ENCODE results near the gene TMEM256.

TMEM256 gene

GRCh38 chr17:7363311-7363710 lies 40.6 kb downstream of the TMEM256 start:
- TF ChIP-seq CTCF (IDR thresholded peaks at IDR 0.05; ENCODE audit: insufficient read depth, low read length, poor library complexity, severe bottlenecking) = no peak
- no peak overlapping the region for H3K4me3 ChIP-seq (replicated peaks; ENCODE audit: low read depth, low read length)
- no peaks in the 10 kb centered on the region for H3K36me3 ChIP-seq (ENCODE audit: control insufficient read depth, insufficient read depth, low read length)
- H3K27me3 ChIP-seq (replicated peaks; ENCODE audit: control insufficient read depth, insufficient read depth, low read length) = no peaks in the 10 kb centered on the region
- DNase-seq (ENCODE audit: extremely low read depth, insufficient read length) = no peak

- Histone ChIP-seq H3K4me3 (replicated peaks; ENCODE audit: low read depth, low read length) (no peak overlapping the region), H3K36me3 (ENCODE audit: control insufficient read depth, insufficient read depth, low read length) (no peaks in the 10 kb centered on the region), H3K27me3 (replicated peaks; ENCODE audit: control insufficient read depth, insufficient read depth, low read length) (no peaks in the 10 kb centered on the region)
- DNase-seq (ENCODE audit: extremely low read depth, insufficient read length) = no peak
- no peak for TF ChIP-seq CTCF (IDR thresholded peaks at IDR 0.05; ENCODE audit: insufficient read depth, low read length, poor library complexity, severe bottlenecking)
Measured at GRCh38 chr17:7361906-7362305, 42.0 kb downstream of the TMEM256 start.

- no peak for TF ChIP-seq CTCF (IDR thresholded peaks at IDR 0.05; ENCODE audit: insufficient read depth, low read length, poor library complexity, severe bottlenecking)
- Histone ChIP-seq H3K4me3 (replicated peaks; ENCODE audit: low read depth, low read length) (no peak overlapping the region), H3K27me3 (replicated peaks; ENCODE audit: control insufficient read depth, insufficient read depth, low read length) (no peaks in the 10 kb centered on the region), H3K36me3 (ENCODE audit: control insufficient read depth, insufficient read depth, low read length) (no peaks in the 10 kb centered on the region)
- no peak for DNase-seq (ENCODE audit: extremely low read depth, insufficient read length)
Measured at GRCh38 chr17:7357381-7357780, 46.5 kb downstream of the TMEM256 start.

- TF ChIP-seq CTCF (IDR thresholded peaks at IDR 0.05; ENCODE audit: insufficient read depth, low read length, poor library complexity, severe bottlenecking) = no peak
- H3K4me3 ChIP-seq (replicated peaks; ENCODE audit: low read depth, low read length) = no peak overlapping the region
- no peaks in the 10 kb centered on the region for H3K27me3 ChIP-seq (replicated peaks; ENCODE audit: control insufficient read depth, insufficient read depth, low read length)
- no peaks in the 10 kb centered on the region for H3K36me3 ChIP-seq (ENCODE audit: control insufficient read depth, insufficient read depth, low read length)
- DNase-seq (ENCODE audit: extremely low read depth, insufficient read length) = no peak
Measured at GRCh38 chr17:7356756-7357155, 47.1 kb downstream of the TMEM256 start.

GRCh38 chr17:7356072-7356549 lies 47.8 kb downstream of the TMEM256 start:
- no peaks in the 10 kb centered on the region for H3K36me3 ChIP-seq (ENCODE audit: control insufficient read depth, insufficient read depth, low read length)
- TF ChIP-seq CTCF (IDR thresholded peaks at IDR 0.05; ENCODE audit: insufficient read depth, low read length, poor library complexity, severe bottlenecking) = peak; percentile 97
- H3K27me3 ChIP-seq (replicated peaks; ENCODE audit: control insufficient read depth, insufficient read depth, low read length) = no peaks in the 10 kb centered on the region
- H3K4me3 ChIP-seq (replicated peaks; ENCODE audit: low read depth, low read length) = no peak overlapping the region
- DNase-seq (ENCODE audit: extremely low read depth, insufficient read length) = peak; percentile 82

GRCh38 chr17:7355573-7355972 lies 48.3 kb downstream of the TMEM256 start:
- no peak for DNase-seq (ENCODE audit: extremely low read depth, insufficient read length)
- no peaks in the 10 kb centered on the region for H3K36me3 ChIP-seq (ENCODE audit: control insufficient read depth, insufficient read depth, low read length)
- no peaks in the 10 kb centered on the region for H3K27me3 ChIP-seq (replicated peaks; ENCODE audit: control insufficient read depth, insufficient read depth, low read length)
- no peak overlapping the region for H3K4me3 ChIP-seq (replicated peaks; ENCODE audit: low read depth, low read length)
- no peak for TF ChIP-seq CTCF (IDR thresholded peaks at IDR 0.05; ENCODE audit: insufficient read depth, low read length, poor library complexity, severe bottlenecking)

Measured in GM06990 (cell line).